ENCODE measurements around the gene LIPF. TPM values are rescaled to one million over a fixed set of nuclear protein-coding genes. Genes with fewer than 3 reads are reported as not detected.
"Not testable (repeated sequence)": the region's sequence is repeated elsewhere in the genome, so short reads cannot be mapped to it uniquely, and the experiment has no call there.

LIPF gene
- total RNA-seq, 2 experiments from 2014 or later, result not detected

- peaks cover 5% of the 10 kb centered on the region for H3K27me3 Mint-ChIP-seq
- no peak overlapping the region for H3K4me3 Mint-ChIP-seq
- H3K4me1 Mint-ChIP-seq (ENCODE audit: low read depth), result no peaks in the 10 kb centered on the region
- intact Hi-C loops (cut with micrococcal nuclease), result loop anchor here (1.0 to 5.0 kb wide), 2 partner anchors 122 to 244 kb away; no protein-coding TSS in a partner anchor
- no peaks in the 10 kb centered on the region for H3K9me3 Mint-ChIP-seq
- ChIA-PET POLR2A (no interaction called here), CTCF (interaction anchor here (0.7 to 4.5 kb wide), 16 partner anchors 8 to 245 kb away, joined by 3 to 31 read pairs (median 3); no protein-coding TSS in a partner anchor)
- H3K36me3 Mint-ChIP-seq, result no peaks in the 10 kb centered on the region
- DNase-seq, result no peak
- H3K27ac Mint-ChIP-seq, result no peak overlapping the region
Observed at GRCh38 chr10:88687853-88688467, 23.7 kb downstream of the LIPF start.

DNA sequence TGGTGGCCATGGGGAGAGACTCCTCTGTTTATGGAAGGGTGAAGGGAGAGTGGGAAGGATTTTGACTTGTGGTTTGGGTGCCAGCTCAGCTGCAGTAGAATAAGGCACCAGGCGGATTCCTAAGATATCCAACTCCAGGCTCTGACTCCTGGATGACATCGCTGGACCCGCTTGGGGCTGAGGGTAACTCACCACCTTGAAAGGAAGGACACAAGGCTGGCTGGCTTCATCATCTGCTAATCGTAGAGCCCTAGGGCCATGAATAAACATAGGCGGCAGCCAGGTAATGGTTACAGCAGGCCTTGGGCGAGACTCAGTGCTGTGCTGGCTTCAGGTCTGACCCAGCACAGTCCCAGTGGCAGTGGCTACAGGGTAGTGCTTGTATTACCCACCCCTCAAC, 25.1 kb downstream of the LIPF start:
- peaks cover 5% of the 10 kb centered on the region for H3K27me3 Mint-ChIP-seq
- no peaks in the 10 kb centered on the region for H3K4me1 Mint-ChIP-seq (ENCODE audit: low read depth)
- H3K9me3 Mint-ChIP-seq, result no peaks in the 10 kb centered on the region
- no peaks in the 10 kb centered on the region for H3K36me3 Mint-ChIP-seq
- H3K27ac Mint-ChIP-seq, result no peak overlapping the region
- H3K4me3 Mint-ChIP-seq, result no peak overlapping the region
- no peak for DNase-seq
- POLR2A ChIA-PET, result no interaction called here
- CTCF ChIA-PET, result interaction anchor here (0.8 to 4.5 kb wide), 3 partner anchors 10 to 243 kb away, joined by 4 to 31 read pairs (median 6); no protein-coding TSS in a partner anchor
- intact Hi-C loops (cut with micrococcal nuclease), result loop anchor here (5.0 kb wide), 1 partner anchor 243 kb away; no protein-coding TSS in a partner anchor

DNA sequence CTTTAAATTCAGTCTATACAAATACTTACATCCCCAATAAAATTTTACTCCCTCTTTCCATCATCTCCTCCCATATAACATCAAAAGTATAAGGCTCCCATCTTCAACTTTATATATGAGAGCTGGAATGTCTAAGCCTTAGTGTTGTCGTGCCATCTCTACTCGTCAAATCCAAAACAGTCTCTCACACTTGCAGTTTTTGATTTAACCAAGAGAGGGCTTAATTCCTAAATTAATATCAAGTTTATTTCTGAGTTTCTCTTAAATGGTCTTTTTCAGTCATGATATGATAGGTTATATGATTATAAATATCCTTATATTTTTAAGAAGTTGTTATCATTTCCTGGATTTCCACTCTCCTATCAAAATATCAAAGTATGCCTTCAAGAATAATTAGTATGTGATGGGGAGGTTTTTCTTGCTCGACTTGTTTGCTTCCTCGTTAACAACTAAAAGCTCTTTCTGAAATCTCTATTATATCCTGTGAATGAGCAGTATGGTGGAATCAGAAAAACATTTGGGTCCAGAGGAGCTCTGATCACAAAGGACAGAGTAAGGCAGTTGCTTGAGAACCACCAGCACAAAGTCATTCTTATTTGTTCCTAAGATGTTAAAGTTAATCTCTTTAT, 29.3 kb downstream of the LIPF start:
- Mint-ChIP-seq H3K27ac (no peak overlapping the region), H3K36me3 (no peaks in the 10 kb centered on the region), H3K27me3 (peaks cover 11% of the 10 kb centered on the region), H3K4me3 (no peak overlapping the region), H3K9me3 (no peaks in the 10 kb centered on the region), H3K4me1 (ENCODE audit: low read depth) (no peaks in the 10 kb centered on the region)
- ChIA-PET CTCF (interaction anchor here (0.7 to 2.3 kb wide), 6 partner anchors 35 to 383 kb away, joined by 3 to 10 read pairs (median 4); no protein-coding TSS in a partner anchor), POLR2A (no interaction called here)
- no peak for DNase-seq
- intact Hi-C loops (cut with micrococcal nuclease), result no loop called here

DNA sequence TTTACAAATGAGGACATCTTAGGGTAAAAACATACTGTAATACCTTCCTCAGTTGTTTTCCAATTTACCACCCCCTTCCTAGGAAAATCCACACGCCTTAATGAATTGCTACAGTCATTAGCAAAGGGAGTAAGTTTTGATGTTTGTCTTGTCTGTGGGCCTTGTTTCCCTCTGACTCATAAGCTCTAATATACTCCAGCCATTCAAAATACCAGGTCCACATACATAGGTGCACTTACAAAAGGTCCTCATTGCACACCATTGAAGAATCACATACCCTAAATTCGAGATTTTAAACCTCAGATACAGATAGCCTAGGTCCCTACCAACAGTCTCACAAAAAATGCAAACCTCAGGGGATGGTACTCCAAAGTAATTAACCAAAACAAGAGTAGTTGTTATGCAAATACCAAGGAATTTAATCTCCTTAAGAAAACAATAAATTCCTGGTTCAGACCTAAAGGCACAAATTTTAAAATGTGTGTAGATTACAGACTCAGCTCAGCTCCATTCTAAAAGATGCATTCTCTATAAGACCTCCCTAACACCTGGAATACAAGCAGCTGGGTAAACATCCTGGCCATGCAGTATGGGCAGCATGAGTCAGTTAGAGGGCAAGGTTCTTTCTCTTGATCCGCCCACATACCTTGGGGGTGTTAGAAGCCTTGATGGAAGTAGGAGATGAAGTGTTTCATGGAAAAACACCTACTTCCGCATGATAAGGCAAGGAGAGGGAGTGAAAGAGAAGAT, 38.8 kb downstream of the LIPF start:
- CTCF ChIA-PET, result interaction anchor here (0.6 to 0.9 kb wide), 2 partner anchors 15 to 106 kb away, joined by 3 to 4 read pairs; no protein-coding TSS in a partner anchor
- POLR2A ChIA-PET, result no interaction called here
- intact Hi-C loops (cut with micrococcal nuclease), result no loop called here

DNA sequence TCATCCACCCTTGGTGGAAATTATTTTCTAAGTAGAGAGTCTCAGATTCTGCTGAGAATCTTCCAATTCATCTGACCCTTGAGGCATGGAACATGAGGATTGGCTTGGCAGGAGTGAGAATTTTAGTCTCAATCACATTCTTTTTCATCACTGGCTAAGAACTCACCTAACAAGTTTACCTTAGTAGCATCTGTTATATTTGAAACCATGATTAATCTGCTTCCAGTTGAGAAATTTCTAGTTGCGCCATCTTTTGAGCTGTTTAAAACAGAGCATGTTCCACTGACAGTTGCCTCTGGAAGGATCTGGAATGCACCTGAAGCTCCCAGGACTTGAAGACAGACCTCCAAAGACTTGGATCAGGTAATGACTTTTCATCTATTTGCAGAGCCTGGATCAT, 41.7 kb downstream of the LIPF start, which contains the start of gene LIPK:
Gene LIPK, plus strand, starts transcription at position 292 of the 400 bp plus-strand sequence. CDS start 18,295 bp downstream, outside the sequence.
- intact Hi-C loops (cut with micrococcal nuclease), result loop anchor here (2.0 kb wide), 1 partner anchor 89 kb away; no protein-coding TSS in a partner anchor
- DNase-seq, result no peak
- Mint-ChIP-seq H3K9me3 (no peaks in the 10 kb centered on the region), H3K4me1 (ENCODE audit: low read depth) (peaks cover 14% of the 10 kb centered on the region), H3K4me3 (no peak within 1 kb of the TSS), H3K27ac (no peak within 1 kb of the TSS), H3K36me3 (no peaks in the 10 kb centered on the region), H3K27me3 (peaks cover 4% of the 10 kb centered on the region)
- CTCF ChIA-PET, result interaction anchor here (1.1 kb wide), 1 partner anchor 123 kb away, joined by 3 read pairs; the partner anchor contains the start of gene RNLS
- POLR2A ChIA-PET, result no interaction called here

More for the DNA sequence above, 38.8 kb downstream of the LIPF start:
- peaks cover 14% of the 10 kb centered on the region for H3K4me1 Mint-ChIP-seq (ENCODE audit: low read depth)
- DNase-seq, result no peak
- H3K27me3 Mint-ChIP-seq, result peaks cover 4% of the 10 kb centered on the region
- H3K36me3 Mint-ChIP-seq, result no peaks in the 10 kb centered on the region
- no peaks in the 10 kb centered on the region for H3K9me3 Mint-ChIP-seq
- H3K27ac Mint-ChIP-seq, result no peak overlapping the region
- H3K4me3 Mint-ChIP-seq, result no peak overlapping the region

- Mint-ChIP-seq H3K36me3 (no peaks in the 10 kb centered on the region), H3K27ac (no peak overlapping the region), H3K9me3 (no peaks in the 10 kb centered on the region), H3K27me3 (peaks cover 4% of the 10 kb centered on the region), H3K4me3 (no peak overlapping the region), H3K4me1 (ENCODE audit: low read depth) (peaks cover 14% of the 10 kb centered on the region)
- ChIA-PET POLR2A (no interaction called here), CTCF (interaction anchor here (0.7 kb wide), 2 partner anchors 20 to 186 kb away, joined by 3 read pairs; no protein-coding TSS in a partner anchor)
- DNase-seq, result no peak
- intact Hi-C loops (cut with micrococcal nuclease), result loop anchor here (1.0 to 2.0 kb wide), 2 partner anchors 48 to 87 kb away; no protein-coding TSS in a partner anchor
Observed at GRCh38 chr10:88707429-88708155, 43.4 kb downstream of the LIPF start.

DNA sequence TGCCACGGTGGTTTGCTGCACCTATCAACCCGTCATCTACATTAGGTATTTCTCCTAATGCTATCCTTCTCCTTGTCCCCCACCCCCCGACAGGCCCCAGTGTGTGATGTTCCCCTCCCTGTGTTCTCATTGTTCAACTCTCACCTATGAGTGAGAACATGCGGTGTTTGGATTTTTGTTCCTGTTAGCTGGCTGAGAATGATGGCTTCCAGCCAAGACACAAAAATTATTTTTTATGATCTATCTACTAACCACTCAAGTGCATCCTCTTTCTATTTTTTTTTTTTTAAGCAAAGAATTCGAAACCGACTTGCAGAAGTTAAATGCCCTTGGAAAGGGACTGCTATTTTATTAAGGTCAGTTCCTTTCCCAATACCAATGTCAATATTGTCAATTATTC, 45.1 kb downstream of the LIPF start:
- H3K4me1 Mint-ChIP-seq (ENCODE audit: low read depth), result peaks cover 12% of the 10 kb centered on the region
- POLR2A ChIA-PET; H3K27ac Mint-ChIP-seq; H3K27me3 Mint-ChIP-seq; H3K4me3 Mint-ChIP-seq; DNase-seq; H3K9me3 Mint-ChIP-seq; intact Hi-C loops (cut with micrococcal nuclease); H3K36me3 Mint-ChIP-seq: not testable (repeated sequence)
- CTCF ChIA-PET, result interaction anchor here (0.7 kb wide), 1 partner anchor 15 kb away, joined by 3 read pairs; no protein-coding TSS in a partner anchor

DNA sequence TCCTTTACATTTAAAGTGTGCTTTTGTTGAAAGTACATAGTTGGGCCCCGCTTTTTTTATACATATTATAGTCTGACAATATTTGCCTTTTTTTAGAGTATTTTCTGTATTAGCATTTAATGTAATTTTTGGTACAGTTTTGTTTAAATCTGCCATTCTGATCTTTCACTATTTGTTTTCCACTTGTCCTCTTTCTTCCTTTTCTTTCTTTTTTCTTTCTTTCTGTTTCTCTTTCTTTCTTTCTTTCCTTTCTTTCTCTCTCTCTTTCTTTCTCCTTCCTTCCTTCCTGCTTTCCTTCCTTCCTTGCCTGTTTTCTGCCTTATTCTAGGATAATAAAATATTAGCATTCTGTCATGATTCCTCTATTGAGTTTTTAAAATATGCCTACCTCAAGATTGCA, 51.3 kb downstream of the LIPF start:
- POLR2A ChIA-PET, result no interaction called here
- Mint-ChIP-seq H3K36me3 (no peaks in the 10 kb centered on the region), H3K4me3 (no peak overlapping the region), H3K27me3 (peaks cover 5% of the 10 kb centered on the region), H3K4me1 (ENCODE audit: low read depth) (no peaks in the 10 kb centered on the region), H3K27ac (no peak overlapping the region), H3K9me3 (no peaks in the 10 kb centered on the region)
- CTCF ChIA-PET, result no interaction called here
- intact Hi-C loops (cut with micrococcal nuclease), result no loop called here
- DNase-seq, result no peak

DNA sequence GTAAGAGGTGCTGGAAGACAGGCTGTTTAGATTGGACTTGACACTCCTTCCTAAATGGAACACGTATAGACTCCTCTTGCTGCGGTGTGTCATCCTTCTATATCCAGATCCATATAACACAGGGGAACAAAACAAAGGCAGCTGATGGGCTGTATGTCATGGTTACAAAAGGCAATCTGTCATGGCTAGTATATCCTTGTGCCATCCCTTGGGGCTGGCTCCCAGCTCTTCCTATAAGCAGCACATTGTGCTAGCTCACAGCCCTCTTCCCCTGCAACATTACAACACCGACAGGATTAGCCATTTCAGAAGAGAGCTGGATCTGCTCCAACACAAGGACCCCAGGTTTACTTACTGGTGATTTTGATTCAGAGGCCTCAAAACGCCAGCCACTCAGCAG, 57.1 kb downstream of the LIPF start:
- Mint-ChIP-seq H3K9me3 (no peaks in the 10 kb centered on the region), H3K36me3 (no peaks in the 10 kb centered on the region), H3K27ac (no peak overlapping the region), H3K4me3 (no peak overlapping the region), H3K4me1 (ENCODE audit: low read depth) (no peaks in the 10 kb centered on the region), H3K27me3 (peaks cover 6% of the 10 kb centered on the region)
- DNase-seq, result no peak
- ChIA-PET CTCF (interaction anchor here (0.7 kb wide), 1 partner anchor 23 kb away, joined by 3 read pairs; no protein-coding TSS in a partner anchor), POLR2A (no interaction called here)
- intact Hi-C loops (cut with micrococcal nuclease), result no loop called here

DNA sequence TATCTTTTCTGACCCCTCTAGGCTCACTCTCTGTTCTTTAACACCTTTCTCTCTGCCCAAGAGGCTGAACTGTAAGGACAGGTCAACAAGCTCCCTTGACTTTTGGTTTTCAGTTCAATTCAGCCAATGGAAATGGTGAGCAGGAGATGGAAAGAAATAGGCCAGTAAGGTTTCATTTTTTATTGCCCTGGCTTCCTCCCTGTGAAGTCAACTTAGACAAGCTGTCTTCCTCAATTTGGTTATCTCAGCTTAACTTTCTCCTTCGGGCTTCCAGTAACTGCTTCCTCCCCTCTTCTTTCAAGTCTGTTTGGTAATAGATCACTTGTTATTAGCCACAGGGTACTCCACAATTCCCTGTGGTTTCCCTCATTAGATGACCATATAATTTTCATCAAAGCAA, 61.6 kb downstream of the LIPF start:
- no peak for DNase-seq
- CTCF ChIA-PET, result interaction anchor here (0.6 to 1.0 kb wide), 3 partner anchors 83 to 161 kb away, joined by 3 to 4 read pairs (median 4); no protein-coding TSS in a partner anchor
- no peaks in the 10 kb centered on the region for H3K4me1 Mint-ChIP-seq (ENCODE audit: low read depth)

DNA sequence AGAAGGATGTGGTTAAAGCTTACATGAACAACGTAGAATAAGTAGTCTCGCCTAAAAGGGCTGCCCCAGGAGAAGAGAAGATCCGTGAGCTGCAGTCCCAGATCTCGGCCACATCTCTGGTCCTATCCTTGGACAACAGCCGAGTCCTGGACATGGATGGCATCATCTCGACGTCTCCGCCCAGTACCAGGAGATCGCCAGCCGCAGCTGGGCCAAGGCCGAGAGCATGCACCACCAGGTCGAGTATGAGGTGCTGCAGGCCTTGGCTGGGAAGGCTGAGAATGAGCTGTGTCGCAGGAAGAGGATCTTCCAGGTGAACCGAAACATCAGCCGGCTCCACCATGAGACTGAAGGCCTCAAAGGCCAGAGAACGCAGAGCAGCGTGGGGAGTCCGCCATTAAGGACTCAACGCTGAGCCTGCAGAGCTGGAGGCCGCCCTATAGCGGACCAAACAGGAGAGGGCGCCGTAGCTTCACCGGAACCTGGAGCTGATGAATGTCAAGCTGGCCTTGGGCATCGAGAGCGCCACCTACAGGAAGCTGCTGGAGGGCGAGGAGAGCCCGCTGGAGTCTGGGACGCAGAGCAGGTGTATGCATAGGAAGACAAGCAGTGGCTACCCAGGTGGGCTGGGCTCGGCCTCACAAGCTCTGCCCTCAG, 64.0 kb downstream of the LIPF start:
- DNase-seq, result peak; percentile 76
- intact Hi-C loops (cut with micrococcal nuclease), result loop anchor here (1.0 kb wide), 2 partner anchors 82 to 204 kb away; no protein-coding TSS in a partner anchor
- Mint-ChIP-seq H3K27me3 (peaks cover 1% of the 10 kb centered on the region), H3K36me3 (no peaks in the 10 kb centered on the region), H3K27ac (no peak overlapping the region), H3K4me3 (no peak overlapping the region), H3K9me3 (no peaks in the 10 kb centered on the region), H3K4me1 (ENCODE audit: low read depth) (no peaks in the 10 kb centered on the region)
- ChIA-PET CTCF (interaction anchor here (0.7 to 2.9 kb wide), 22 partner anchors 9 to 205 kb away, joined by 3 to 22 read pairs (median 4); partner anchors contain the start of gene RNLS), POLR2A (no interaction called here)

More for the DNA sequence above, 61.6 kb downstream of the LIPF start:
- intact Hi-C loops (cut with micrococcal nuclease), result loop anchor here (2.0 kb wide), 1 partner anchor 29 kb away; no protein-coding TSS in a partner anchor
- Mint-ChIP-seq H3K36me3 (no peaks in the 10 kb centered on the region), H3K27me3 (peaks cover 1% of the 10 kb centered on the region), H3K9me3 (no peaks in the 10 kb centered on the region), H3K4me3 (no peak overlapping the region), H3K27ac (no peak overlapping the region)
- POLR2A ChIA-PET, result no interaction called here

All from activated CD4-positive, alpha-beta memory T cell treated with anti-CD3 and anti-CD28 coated beads for 36 hours (primary cell).